LoVo (cell line): ENCODE measurements around the gene TMEM269.

Experiments used
- DNase-seq: peaks from one replicate; pipeline ENCODE4 v3.0.0-alpha.2; 2016; ENCODE audit warnings: low spot score

The TMEM269 gene, protein sequence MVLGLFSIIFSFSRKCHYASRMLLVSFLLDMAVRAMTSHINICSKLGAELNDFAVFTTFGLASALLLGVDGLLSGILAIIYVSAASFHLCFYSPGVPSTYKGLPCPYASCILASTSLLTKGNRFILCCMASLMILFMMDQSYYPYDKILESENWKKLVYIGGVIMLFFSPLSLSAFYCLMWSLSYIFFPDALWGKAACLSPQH

DNA sequence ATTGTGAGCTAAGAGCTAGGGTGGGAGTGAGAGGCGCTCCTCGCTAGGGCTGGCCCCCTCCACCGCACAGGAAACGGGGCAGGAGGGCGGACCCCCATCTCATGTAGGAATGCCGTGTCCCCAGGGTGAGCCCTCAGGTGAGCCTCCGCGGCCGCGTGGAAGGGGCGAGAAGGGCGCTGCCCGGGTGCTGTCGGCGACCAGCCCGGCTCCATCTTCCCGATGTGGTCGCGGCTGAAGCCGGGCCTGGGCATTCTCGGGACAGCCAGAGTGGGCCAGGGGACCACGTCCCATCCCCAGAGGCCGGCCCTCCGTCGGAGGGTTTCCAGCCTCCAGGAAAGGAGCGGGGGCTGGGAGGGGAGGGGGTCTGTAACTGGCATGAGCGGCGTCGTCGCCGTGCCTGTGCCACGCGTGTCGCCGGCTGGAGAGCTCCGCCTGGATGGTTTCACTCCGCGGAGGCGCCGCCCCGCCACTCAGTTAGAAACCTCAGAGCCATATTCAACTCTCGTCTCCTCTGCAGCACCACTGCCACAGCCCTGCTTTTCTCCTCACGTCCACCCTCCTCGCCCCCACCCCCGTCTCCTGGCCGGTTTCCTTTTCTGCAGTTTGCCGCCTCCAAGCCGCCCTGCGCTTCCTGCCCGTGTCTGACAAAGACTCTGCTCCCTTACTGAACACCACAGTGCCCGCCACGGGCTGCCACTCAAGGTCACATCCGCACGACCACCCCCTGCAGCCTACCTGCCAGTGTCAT is at the start of gene TMEM269:
Gene TMEM269 (plus strand): TSS at position 46 of the 748 bp plus-strand sequence. CDS start 4,903 bp downstream, outside the sequence.
- no peak for DNase-seq

DNA sequence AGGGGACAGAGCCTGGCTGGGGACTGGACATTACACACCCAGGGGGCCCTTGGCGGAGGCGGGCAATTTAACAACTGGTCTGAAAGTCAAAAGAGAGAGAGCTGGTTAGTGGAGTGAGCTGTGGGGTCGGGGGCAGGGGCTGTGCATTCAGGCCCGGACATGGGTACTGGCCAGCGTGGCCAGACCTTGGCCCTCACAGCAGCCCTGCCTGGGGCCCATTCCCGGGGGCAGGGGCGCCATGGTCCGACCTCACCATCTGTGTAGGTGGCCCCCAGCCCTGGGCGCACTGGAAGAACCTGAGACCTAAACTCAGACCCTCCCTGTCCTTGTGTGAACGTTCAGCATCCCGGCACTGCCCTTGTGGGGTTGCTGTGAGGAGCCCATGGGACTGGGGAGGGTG is 49.7 kb upstream of the TMEM269 start:
- DNase-seq = no peak

DNA sequence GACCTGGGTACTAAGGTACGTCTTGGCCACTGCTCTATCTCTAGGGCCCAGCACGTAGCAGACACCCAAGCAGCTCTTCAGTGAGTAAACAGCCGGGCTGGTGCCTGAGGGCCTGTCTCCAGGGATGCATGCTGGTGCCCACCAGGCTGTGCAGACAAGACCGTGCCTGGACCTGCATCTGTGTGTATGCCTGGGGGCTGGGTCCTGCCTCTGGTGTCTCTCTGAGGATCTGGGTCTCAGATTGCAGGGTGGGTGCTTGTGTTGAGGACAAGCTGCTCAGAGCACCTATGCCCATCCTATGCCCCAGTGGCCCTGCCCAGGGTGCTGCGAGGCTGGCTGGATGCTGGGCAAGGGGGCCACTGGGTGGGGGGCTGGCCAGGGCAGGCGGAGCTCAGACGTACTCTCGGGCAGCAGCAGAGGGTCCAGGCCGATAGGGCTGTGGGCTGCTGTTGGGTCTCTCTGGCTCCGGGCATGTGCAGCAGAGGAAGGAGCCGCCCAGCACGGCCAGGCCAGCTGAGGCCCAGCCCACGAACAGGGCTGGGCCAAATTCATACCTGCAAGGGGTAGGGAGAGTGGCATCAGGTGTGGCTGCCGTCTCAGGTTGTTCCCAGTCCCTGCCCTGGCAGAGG is 49.2 kb upstream of the TMEM269 start:
- no peak for DNase-seq

DNA sequence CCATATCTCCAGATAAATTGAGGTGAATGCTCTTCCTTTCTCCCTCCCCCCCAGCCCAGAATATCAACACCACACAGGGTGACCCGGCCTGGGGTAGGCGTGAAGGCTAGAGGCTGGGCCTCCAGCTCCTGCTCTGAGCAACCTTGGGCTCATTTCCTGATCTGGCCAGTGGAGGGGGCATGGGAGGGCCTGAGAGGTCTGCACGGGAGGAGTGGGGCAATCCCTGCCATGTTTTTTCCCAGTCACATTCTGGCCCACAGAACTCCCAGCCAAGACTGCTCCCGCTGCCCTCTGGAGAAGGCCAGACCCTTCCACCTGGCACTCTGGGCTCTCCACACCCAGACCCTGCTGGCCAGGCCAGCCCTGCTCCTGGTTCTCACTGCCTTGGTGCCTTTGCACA is 48.6 kb upstream of the TMEM269 start:
- peak; percentile 31 for DNase-seq

DNA sequence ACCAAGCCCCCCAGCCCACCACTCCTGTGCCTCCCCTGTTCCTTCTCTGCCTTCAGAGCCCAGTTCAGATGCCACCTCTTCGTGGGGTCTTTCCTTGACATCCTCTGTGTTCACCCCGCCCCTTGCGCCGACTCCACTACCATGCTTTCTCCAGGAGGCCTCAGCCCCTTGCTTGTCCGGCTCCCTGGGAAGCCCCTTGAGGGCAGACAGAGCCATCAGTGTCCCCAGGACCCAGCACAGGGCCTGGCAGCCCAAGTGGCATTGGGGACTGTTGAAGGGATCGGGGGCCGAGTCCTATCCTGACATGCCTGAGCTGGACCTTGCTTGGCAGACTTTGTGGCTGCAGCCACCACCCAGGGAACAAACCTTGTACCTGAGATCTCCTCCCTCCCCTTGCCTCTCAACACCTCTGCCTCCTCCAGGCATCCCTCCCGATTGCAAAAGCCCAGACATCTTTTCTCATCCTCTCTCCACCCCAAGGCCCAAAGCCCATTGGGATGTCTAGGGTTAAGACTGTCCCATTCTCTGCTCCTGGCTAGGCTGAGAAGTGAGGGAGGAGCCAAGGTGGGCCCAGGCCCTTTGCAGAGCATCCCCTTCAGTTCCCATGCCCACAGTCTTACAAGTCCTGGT is 48.1 kb upstream of the TMEM269 start:
- no peak for DNase-seq

DNA sequence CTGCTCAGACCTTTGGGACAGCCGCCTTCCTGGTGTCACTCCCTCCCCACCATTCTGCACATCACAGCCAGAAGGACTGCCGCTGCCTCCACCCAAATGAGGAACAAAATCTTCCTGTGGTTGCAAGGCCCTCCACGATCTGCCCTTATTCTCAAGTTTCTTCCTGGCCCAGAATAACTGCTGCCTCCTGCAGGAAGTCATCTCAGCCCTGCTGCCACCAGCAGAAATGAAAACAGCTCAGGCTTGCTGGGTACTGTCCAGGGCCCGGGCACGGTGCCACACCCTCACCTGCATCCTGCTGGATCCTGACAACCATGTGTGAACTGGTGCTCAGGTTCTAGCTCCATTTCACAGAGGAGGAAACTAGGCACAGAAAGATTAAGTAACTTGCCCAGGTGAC is 47.5 kb upstream of the TMEM269 start:
- DNase-seq = no peak

DNA sequence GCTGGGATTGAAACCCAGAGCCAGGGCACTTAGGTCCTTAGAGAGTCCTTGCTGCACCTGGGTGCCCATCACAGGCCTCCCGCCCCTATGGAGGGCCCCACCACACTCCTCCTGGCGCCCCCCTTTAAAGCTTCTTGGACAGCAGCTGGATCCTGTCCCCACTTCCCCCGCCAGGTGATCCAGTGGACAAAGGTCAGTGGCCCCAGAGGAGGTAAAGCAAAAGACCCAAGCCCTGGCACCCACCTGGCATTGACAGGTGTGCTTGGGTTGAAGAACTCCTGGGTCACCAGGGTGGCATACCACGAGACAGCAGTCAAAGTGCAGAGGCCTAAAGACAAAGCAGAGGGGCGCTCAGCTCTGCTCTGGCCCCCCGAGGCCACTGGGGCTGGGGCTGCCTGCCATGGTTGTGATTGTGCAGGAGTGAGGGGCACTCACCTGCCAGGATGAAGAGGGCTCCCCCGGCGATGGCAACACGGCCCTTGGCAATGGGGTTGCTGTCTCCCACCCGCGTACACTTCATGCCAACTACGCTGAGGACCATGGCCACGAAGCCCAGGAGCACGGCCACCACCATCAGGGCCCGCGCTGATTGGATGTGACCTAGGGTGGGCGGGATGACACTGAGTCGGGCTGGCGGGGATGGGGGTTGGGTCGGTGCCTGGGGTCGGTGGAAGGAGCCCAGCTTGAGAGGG is 46.7 kb upstream of the TMEM269 start:
- DNase-seq = no peak

DNA sequence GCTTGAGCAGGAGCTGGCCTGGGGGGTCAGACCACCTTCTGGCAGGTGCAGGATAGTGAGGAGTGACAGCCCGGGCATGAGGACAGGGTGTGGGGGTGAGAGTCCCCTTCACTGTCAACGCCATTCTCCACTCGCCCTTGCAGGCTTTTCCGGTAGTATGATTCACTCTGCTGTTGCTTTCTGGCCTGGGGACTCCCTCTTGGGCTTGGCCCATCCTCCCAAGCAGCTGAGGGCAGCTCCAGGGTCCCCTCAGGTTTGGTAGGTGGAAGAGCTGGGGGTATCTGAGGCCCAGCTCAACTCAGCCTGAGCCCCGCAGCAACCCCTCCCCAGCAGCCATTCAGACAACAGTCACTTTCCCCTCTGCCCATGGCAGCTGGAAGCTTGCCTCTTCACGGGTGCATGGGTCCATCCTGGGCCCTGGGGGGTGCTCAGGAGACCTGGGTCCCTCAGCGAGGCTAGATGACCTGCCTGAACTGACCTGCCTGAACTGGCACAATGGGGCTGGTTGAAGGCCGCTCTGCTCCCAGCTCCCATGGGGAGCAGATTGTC is 46.0 kb upstream of the TMEM269 start:
- no peak for DNase-seq

DNA sequence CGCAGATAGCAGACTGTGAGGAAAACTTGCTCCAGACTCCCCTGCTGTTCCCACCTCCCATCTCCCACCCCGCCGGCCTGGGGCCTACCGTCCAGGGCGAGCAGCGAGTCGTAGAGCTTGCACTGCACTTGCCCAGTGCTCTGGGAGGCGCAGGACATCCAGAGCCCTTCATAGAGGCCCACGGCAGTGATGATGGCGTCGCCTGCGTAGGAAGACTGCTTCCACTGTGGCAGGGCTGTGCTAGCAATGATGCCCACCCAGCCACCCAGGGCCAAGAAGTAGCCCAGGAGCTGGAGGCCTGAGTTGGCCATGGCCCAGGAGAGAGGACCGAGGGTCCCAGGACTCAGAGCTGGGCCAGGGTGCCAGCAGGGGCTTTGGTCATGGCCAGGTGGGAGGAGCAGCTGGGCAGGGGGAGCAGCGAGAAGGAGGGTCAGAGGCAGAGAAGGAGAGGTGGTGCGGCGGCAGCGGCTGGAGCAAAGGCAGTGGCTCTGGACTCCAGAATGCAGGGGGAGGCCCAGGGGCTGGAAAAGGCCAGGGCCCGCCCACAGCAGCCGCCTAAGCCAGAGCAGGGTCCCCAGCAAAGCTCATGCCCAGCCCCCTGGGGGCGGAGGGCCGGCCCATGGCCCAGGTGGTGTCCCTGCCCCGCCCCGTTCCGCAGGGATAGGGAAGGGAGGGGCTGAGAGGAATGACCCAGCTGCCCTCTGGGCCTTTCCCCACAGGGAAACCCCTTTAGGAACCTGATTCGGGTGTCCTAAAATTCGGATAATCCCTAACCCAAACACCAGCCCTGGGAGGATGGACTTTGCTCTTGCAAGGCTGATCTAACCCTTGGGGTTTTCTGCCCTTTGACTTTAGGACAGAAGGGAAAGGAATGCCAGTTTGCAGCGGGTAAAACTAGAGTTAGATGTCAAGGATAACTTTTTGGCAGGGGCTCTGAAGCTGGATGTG is 44.8 kb upstream of the TMEM269 start, which contains the start of gene CLDN19:
Gene CLDN19 (minus strand): TSS at position 484 of the 948 bp plus-strand sequence. CDS start 173 bp downstream, at position 311.
- no peak for DNase-seq

DNA sequence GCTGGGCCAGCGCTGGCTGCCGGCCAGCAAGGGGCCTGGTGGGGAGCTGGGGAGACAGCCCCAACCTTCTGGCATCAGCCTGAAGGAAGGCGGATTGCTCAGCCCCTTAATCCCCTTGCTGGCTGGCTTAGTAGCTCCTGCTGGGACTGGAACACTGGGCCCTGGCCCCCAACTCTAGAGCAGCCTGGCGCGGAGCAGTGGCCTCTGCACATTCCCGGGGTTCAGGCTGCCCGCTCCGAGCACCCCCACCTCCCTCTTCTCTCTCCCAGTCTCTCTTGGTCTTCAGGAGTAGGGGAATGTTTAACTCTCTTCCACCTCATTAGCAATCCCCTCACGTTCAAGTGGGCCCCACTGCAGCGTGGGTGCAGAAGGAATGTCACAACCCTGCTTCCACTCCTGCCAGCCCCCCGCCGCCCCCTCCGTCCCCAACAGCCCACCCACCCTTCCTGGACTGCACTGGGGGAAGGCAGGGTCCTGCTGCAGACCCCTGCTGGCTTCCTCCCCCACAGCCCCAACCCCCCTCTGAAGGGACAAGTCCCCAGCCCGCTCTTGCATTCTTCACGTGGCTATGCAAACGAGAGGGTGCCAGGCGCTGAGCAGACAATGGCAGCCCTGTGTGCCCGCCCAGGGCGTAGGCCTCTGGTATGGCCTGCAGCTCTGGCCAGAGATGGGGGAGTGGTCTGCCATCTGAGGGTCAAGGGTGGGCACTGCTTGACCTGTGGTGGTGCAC is 43.8 kb upstream of the TMEM269 start:
- no peak for DNase-seq

DNA sequence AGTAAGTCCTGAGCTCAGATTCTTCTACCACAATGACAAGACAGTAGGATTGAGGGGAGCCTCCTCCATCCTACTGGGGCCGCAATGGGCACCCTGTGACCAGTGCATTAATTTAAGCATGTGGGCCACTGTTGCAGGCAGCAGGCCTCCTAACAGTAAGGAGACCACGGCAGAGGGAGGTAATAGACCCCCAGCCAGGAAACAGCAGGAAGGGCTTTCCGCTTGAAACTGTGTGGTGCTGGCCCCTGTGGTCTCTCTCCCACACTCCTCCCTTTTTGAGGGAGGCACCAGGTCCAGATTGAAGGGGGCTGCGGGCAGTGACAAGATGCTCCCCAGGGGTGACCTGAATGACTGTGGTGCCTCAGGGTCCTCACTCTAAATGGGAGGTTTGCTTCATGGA is 43.1 kb upstream of the TMEM269 start:
- no peak for DNase-seq

DNA sequence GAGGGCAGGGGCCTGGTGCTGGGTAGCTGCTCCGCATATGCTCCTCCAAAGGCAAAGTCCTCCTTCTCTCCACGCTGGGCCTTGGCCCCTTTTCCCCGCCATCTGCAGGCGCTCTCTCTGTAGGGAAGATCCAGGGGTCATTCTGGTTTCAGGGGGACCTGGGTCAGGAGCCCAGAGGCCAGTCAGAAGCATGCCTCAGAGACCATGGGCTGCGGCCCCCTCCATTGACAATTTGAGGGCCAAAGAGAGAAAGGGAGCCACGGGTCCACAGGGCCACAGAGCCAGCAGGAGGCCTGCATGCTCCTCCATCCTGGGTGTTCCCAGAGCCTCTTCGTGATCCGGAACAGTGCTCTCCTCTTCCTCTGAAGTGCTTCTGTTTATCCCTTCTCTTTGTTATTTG is 42.6 kb upstream of the TMEM269 start:
- DNase-seq = no peak

DNA sequence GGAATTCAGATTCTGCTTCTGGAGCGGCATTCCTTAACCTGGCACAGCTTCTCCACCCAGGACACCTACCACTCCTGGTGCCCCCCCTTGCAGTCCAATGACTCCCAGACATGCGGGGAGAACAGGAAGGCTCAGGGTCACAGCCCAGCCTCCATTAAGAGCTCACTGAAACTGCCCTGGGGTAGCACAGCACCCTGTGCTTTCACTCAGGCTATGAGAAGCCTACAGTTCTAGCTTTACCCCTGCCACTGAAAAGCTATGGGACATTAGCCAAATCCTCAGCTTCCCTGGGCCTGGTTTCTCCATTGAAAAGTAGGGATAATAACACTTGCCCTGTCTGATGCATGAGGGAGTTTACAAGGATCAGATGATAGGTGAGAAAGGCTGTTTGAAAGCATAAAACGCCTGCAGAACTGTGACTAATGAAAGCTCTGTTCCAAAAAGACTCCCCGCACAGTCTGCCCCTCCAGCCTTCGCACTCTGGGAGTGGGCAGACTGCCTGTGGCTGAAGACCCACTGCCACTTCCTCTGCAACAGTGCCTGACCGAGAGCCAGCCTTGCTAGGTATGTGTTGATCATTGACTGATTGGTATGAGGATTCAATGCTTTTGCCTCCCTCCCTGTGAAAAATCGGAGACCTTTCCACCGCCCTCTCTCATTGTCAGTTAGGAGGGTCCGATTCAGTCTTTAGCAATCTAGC is 42.0 kb upstream of the TMEM269 start:
- no peak for DNase-seq

DNA sequence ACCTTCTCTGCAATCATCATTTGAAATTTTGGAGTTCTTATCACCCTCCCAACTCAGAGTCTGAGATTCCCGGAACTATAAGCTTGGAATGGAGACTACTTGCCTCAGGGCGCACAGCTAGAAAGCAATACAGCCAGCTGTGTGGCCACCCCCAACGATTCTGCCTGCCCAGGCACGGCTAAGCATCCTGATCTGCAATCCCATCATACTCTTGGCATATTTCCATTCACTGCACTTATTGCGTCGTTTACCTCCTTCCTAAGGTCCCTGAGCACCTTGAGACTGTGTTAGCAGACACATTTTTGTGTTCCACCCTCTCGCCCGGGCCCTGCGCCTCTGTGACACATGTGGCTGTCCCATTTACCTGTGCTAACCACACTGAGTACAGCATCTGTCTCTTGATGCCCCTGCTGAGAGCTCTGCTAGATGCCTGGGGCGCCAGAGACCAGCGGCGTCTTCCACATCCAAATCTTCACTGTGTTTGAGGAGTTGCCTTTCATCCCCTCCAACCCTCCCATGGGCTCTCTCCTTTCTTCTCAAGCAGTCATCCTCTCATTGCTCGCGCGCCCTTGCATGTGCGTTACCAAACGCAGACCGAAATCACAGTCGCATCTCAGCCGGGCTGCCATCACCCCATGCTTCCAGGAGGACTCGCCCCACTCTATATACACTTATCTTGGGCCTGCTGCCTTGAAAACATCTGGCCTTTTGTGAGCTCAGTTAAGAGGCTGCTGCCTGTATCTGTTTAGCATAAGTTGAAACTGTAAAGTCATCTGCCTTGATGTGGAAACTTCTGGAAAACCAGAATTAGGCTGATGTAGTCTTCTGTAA is 41.3 kb upstream of the TMEM269 start:
- DNase-seq = no peak

DNA sequence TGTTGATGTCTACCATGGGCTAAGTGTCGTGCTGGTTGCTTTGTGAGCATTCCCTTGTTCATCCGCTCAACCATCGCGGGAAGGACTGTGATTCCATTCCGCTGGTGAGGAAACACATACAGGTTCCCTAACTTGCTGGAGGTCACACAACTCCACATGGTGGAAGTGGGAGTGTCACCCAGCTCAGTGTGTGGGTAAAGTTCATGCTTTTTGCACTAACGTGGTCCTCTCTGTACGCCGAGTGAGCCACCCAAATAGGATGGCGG is 40.7 kb upstream of the TMEM269 start:
- DNase-seq = no peak

DNA sequence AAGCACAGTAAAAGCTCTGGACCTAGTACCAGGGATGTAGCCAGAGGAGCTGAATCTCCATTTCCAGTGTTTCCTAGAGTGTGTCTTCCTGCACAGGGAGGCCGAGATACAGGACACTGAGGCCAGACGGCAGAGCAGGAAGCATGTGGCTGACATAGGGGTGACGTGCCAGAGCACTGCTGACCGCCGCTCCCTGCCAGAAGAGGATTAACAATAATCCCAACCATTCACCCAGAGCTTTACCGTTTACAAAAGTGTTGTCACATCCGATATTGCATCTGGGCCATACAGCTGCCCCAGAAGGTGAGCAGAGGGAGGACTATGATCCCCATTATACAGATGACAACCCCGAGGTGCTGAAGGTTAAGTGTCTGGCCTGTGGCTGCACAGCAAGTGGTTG is 38.9 kb upstream of the TMEM269 start:
- no peak for DNase-seq

DNA sequence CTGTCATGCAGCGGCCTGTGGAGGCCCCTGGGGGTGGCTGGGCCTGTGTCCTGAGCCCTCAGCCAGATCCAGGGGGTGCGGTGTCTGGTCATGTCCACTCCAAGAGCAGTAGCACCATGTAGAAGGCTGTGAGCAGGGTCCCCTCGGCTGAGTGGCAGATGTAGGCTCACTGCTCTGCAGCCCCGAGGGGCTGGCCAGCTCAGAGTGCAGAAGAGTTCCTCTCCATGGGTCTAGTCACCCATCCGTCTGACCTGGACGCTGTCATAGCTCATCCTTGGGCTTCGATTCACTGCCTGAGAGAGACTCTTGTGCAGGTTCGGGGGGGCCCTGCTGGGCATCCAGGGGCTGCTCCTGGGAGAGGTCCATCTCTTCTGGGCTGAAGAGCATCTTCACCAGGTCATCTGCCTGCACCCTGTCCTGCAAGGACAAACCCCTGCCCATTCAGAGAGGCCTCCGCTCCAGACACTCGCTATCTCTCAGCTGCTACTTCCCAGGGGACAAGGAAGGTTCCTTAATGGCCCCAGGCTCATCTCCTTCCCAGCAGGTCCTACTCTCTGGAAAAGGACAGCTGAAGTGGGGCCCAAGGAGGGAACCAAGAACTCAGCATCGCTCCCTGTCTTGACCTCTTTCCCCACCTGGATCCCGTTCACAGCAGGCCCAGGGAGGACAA is 38.2 kb upstream of the TMEM269 start:
- no peak for DNase-seq

DNA sequence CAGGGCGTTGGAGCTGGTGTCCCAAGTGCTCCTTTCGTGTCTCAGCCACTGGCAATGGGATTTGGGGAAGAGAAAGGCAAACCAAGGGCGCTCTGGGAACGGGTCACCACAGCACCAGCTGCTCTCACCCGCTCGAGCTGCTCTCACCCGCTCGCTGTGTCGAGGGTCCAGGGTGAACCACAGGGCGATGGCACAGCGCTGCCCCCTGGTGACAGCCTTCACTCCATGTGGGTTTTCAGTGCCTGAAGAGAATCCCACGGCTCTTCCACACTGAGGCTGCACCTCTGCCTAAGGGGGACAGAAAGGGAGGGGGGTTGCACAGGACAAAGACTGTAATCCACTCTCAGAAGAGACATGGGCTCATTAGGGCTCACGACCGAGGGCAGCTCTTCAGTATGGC is 37.7 kb upstream of the TMEM269 start:
- no peak for DNase-seq
